Fibroblast of mammary gland (primary cell): ENCODE results near the gene PRKCQ.

Experiments used
- DNase-seq: peaks from one replicate; pipeline ENCODE4 v3.0.0-alpha.2; 2010; ENCODE audit warnings: low read depth
- H3K4me3 ChIP-seq: 2 replicates; pipeline ENCODE4 v1.5.1; 2011; ENCODE audit warnings: low read depth, mild to moderate bottlenecking, low read length, moderate library complexity; ENCODE audit not compliant: control insufficient read depth
- CTCF ChIP-seq: conservative IDR thresholded peaks from 2 replicates; pipeline ENCODE4 v1.5.1; 2011; ENCODE audit warnings: low read depth, low read length, inconsistent platforms; ENCODE audit not compliant: control insufficient read depth, insufficient read depth

Gene PRKCQ

GRCh38 chr10:6598679-6599078 lies 18.6 kb upstream of the PRKCQ start:
- no peak overlapping the region for H3K4me3 ChIP-seq
- no peak for TF ChIP-seq CTCF
- DNase-seq: no peak

GRCh38 chr10:6597478-6597877 lies 17.4 kb upstream of the PRKCQ start:
- DNase-seq: no peak
- TF ChIP-seq CTCF: no peak
- no peak overlapping the region for H3K4me3 ChIP-seq

- no peak for DNase-seq
- no peak overlapping the region for H3K4me3 ChIP-seq
- no peak for TF ChIP-seq CTCF
These were observed 15.4 kb upstream of the PRKCQ start for GRCh38 chr10:6595499-6595898.

DNA sequence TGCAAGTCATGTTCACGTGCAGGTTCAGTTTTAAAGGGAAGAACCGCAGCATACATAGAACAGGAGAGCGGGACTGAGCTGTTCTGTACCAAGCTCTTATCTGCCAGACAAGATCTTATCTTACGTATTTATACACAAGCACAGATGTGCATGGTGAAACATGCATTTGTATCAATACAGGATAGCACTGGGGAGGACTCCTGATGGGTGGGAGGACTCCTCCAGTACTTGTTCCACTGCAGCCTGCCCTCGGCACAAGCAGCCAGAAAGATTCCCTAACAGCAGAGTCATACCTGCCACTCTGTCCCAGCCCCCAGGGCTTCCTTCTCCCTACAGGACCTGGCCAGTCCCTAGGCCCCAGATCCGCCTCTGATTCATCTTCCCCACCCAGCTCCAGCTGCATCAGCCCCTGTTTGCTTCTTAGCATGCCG lies 13.2 kb upstream of the PRKCQ start:
- H3K4me3 ChIP-seq: no peak overlapping the region
- DNase-seq: no peak
- TF ChIP-seq CTCF: no peak

GRCh38 chr10:6592080-6592479 lies 12.0 kb upstream of the PRKCQ start:
- no peak overlapping the region for H3K4me3 ChIP-seq
- DNase-seq: no peak
- TF ChIP-seq CTCF: no peak

DNA sequence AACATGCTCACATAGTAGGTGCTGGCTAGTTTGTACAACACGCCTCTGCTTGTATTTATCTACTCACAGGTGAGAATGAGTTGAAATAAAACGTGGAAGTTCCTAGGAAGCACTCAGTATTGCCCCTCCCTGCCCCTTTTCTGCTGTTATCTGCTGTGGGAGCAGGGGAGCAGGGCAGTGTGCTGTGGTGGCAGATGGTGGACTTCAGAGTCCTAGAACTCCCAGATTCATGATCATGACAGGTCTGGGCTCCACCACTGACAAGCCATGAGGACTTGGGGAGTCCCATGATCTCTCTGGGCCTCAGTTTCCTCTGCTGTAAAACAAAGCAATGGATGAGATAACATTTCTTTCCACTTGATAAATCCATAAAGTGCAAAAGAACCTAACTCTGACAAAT lies 11.6 kb upstream of the PRKCQ start:
- TF ChIP-seq CTCF: no peak
- H3K4me3 ChIP-seq: no peak overlapping the region
- no peak for DNase-seq

- no peak for TF ChIP-seq CTCF
- H3K4me3 ChIP-seq: no peak overlapping the region
- no peak for DNase-seq
These were observed 10.0 kb upstream of the PRKCQ start for GRCh38 chr10:6590100-6590499.
